ENCODE results near the gene TBRG4.

- TF ChIP-seq EP300 (IDR thresholded peaks at IDR 0.05) (no peak), POLR2AphosphoS5 (IDR thresholded peaks at IDR 0.05) (no peak), CTCF (IDR thresholded peaks at IDR 0.05) (no peak), POLR2A (IDR thresholded peaks at IDR 0.05) (no peak)
These were observed 41.8 kb downstream of the TBRG4 start for GRCh38 chr7:45069444-45070253.
